Keratinocyte (primary cell): Measurements from ENCODE around the gene EGFLAM. TPM values are rescaled to one million over a fixed set of nuclear protein-coding genes. Genes with fewer than 3 reads are reported as not detected.

Experiments used
- DNase-seq: peaks from one replicate; pipeline ENCODE4 v3.0.0-alpha.2; 2011; ENCODE audit warnings: low read depth, missing footprints, low spot score
- FAIRE-seq: peaks from 2 replicates; lab custom pipeline; 2011; peaks lifted over from hg19 to GRCh38; lab: Jason Lieb, UNC
- H2AFZ ChIP-seq: 2 replicates; pipeline ENCODE4 v1.6.0; 2012; ENCODE audit warnings: low read length, control low read depth, inconsistent platforms; ENCODE audit not compliant: control insufficient read depth
- H3K27ac ChIP-seq: 2 replicates; pipeline ENCODE4 v1.5.1; 2011; ENCODE audit warnings: low read length; ENCODE audit not compliant: control insufficient read depth, insufficient read depth
- H3K27me3 ChIP-seq: 3 replicates; pipeline ENCODE4 v1.6.0; 2011; ENCODE audit warnings: low read length; ENCODE audit not compliant: control insufficient read depth, insufficient read depth; ENCODE audit errors: extremely low read depth
- H3K36me3 ChIP-seq, 2 experiments: 2 replicates in 1 of 2; 3 replicates in 1 of 2; pipeline ENCODE4 v1.5.1; 2011; ENCODE audit warnings: low read length in 2 of 2, mild to moderate bottlenecking in 1 of 2; ENCODE audit not compliant: control insufficient read depth in 2 of 2, insufficient read depth in 2 of 2; ENCODE audit errors: extremely low read depth in 1 of 2
- H3K4me1 ChIP-seq: 3 replicates; pipeline ENCODE4 v1.5.1; 2011; ENCODE audit warnings: low read length; ENCODE audit not compliant: control insufficient read depth, insufficient read depth; ENCODE audit errors: extremely low read depth
- H3K4me2 ChIP-seq: 3 replicates; pipeline ENCODE4 v1.6.0; 2011; ENCODE audit warnings: low read depth, low read length; ENCODE audit not compliant: control insufficient read depth, insufficient read depth; ENCODE audit errors: extremely low read depth
- H3K4me3 ChIP-seq, 3 experiments: fragments of 200-600 bp in 1 of 3; sonication (generic) in 1 of 3; 2 replicates in 2 of 3; 3 replicates in 1 of 3; pipeline ENCODE4 v1.5.1; 2011 to 2016; ENCODE audit warnings: low read length in 3 of 3, mild to moderate bottlenecking in 3 of 3, control low read depth in 2 of 3, inconsistent platforms in 1 of 3, low read depth in 1 of 3, mixed read lengths in 1 of 3, mixed run types in 1 of 3, moderate library complexity in 1 of 3; ENCODE audit not compliant: control insufficient read depth in 2 of 3, insufficient read depth in 2 of 3; ENCODE audit errors: extremely low read depth in 1 of 3
- H3K79me2 ChIP-seq: 2 replicates; pipeline ENCODE4 v1.6.0; 2012; ENCODE audit warnings: low read length; ENCODE audit not compliant: control insufficient read depth, insufficient read depth
- H3K9ac ChIP-seq: 3 replicates; pipeline ENCODE4 v1.6.0; 2011; ENCODE audit warnings: low read length; ENCODE audit not compliant: control insufficient read depth, insufficient read depth; ENCODE audit errors: extremely low read depth
- H3K9me1 ChIP-seq: 3 replicates; pipeline ENCODE4 v1.6.0; 2011; ENCODE audit warnings: low read length; ENCODE audit not compliant: control insufficient read depth, insufficient read depth; ENCODE audit errors: extremely low read depth
- H3K9me3 ChIP-seq: 2 replicates; pipeline ENCODE4 v1.5.1; 2012; ENCODE audit warnings: low read depth, low read length; ENCODE audit not compliant: control insufficient read depth
- H4K20me1 ChIP-seq: 3 replicates; pipeline ENCODE4 v1.6.0; 2011; ENCODE audit warnings: low read length; ENCODE audit not compliant: control insufficient read depth, insufficient read depth; ENCODE audit errors: extremely low read depth
- EZH2 ChIP-seq: IDR thresholded peaks from one replicate; pipeline ENCODE4 v1.6.1; 2012; ENCODE audit warnings: inconsistent platforms, mild to moderate bottlenecking, low read length, moderate library complexity
- dilution Hi-C: fragments of 300-500 bp; cut with MboI; formaldehyde crosslinking; loops from one replicate; pipeline ENCODE4 v1.7.0; 2020; ENCODE audit warnings: low sequenced_read_pairs; ENCODE audit not compliant: extremely low pct_ligation_motif_present
- polyA plus RNA-seq, 5 experiments: library from polyadenylated mRNA; depleted of rRNA in 3 of 5; stranded (reverse) in 3 of 5; stranded (forward) in 1 of 5; unstranded in 1 of 5; fragments of >200 nt; gene quantifications; 1 replicate in 1 of 5; 2 replicates in 3 of 5; 3 replicates in 1 of 5; pipeline versions ENCODE4 v1.2.1 to v1.2.3, GENCODE V29; 2011 to 2012; ENCODE audit warnings: missing spikeins in 2 of 5, low read depth in 1 of 5, low replicate concordance in 1 of 5
- TF ChIP-seq, protein P1 (sequence below), 3 experiments: IDR thresholded peaks in 1 of 3; conservative IDR thresholded peaks in 1 of 3; optimal IDR thresholded peaks in 1 of 3; 2 replicates in 2 of 3; 3 replicates in 1 of 3; pipeline versions ENCODE3 to v1.5.1; 2011; ENCODE audit warnings: low read length in 3 of 3, mild to moderate bottlenecking in 3 of 3, moderate library complexity in 2 of 3, control low read depth in 1 of 3, inconsistent platforms in 1 of 3; ENCODE audit not compliant: insufficient read depth in 2 of 3; ENCODE audit errors: extremely low read depth in 1 of 3

The EGFLAM gene
- polyA plus RNA-seq, 1 donor (not counting 4 experiments of a cell fraction or from before 2014, with no cell fraction given): not detected

DNA sequence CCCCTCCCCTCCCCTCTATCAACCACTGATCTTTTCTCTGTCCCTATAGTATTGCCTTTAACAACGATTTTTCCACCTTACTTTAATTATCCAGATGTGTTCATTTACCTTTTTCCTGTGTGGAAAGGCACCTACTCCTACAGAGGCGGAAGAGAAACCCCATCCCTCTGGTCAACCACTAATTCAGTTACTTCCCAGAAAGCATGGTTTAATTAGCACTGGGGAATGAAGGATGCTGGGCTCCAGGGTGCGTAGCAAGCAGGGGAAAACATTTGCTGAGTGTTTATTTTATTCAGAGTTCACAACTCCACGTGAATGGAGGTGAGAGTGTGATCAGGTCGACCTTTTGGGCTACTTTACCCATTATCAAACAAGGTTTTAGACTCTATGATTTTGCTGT is 16.7 kb upstream of the EGFLAM start:
- no peak overlapping the region for H3K9ac ChIP-seq
- no peak overlapping the region for H2AFZ ChIP-seq
- no peak overlapping the region for H3K4me2 ChIP-seq
- TF ChIP-seq, protein P1, sequence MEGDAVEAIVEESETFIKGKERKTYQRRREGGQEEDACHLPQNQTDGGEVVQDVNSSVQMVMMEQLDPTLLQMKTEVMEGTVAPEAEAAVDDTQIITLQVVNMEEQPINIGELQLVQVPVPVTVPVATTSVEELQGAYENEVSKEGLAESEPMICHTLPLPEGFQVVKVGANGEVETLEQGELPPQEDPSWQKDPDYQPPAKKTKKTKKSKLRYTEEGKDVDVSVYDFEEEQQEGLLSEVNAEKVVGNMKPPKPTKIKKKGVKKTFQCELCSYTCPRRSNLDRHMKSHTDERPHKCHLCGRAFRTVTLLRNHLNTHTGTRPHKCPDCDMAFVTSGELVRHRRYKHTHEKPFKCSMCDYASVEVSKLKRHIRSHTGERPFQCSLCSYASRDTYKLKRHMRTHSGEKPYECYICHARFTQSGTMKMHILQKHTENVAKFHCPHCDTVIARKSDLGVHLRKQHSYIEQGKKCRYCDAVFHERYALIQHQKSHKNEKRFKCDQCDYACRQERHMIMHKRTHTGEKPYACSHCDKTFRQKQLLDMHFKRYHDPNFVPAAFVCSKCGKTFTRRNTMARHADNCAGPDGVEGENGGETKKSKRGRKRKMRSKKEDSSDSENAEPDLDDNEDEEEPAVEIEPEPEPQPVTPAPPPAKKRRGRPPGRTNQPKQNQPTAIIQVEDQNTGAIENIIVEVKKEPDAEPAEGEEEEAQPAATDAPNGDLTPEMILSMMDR (optimal IDR thresholded peaks at IDR 0.05 in 1 of 3, IDR thresholded peaks at IDR 0.05 in 1 of 3, conservative IDR thresholded peaks at IDR 0.05 in 1 of 3; ENCODE audit: extremely low read depth in 1 of 3, insufficient read depth in 2 of 3, low read length in 3 of 3): no peak
- TF ChIP-seq EZH2: no peak
- no peaks in the 10 kb centered on the region for H3K9me3 ChIP-seq
- H3K36me3 ChIP-seq: no peaks in the 10 kb centered on the region
- H3K27ac ChIP-seq: no peak overlapping the region
- no peak for DNase-seq
- no peak overlapping the region for H3K4me3 ChIP-seq
- peaks cover 5% of the 10 kb centered on the region for H3K27me3 ChIP-seq
- FAIRE-seq: no peak
- no peaks in the 10 kb centered on the region for H4K20me1 ChIP-seq
- no peaks in the 10 kb centered on the region for H3K9me1 ChIP-seq
- no peaks in the 10 kb centered on the region for H3K79me2 ChIP-seq
- dilution Hi-C loops: no loop called here
- no peaks in the 10 kb centered on the region for H3K4me1 ChIP-seq

DNA sequence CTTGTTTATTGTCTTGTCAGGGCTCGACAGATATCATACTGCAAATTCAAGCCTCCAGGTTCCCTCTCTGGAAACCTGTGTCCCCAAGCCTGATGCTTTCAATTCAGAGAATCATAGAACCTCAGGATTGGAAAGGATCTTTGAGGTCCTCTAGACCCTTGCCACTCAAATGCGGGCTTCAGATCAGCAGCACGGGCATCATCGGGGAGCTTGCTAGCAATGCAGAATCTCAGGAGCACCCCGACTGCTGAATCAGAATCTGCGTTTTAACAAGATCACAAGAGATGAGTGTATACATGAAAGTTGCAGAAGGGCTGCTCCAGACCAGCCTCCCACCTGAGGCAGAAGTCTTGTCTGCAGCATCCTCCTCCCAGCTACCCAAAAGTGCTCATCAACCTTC is 13.1 kb upstream of the EGFLAM start:
- Histone ChIP-seq H3K4me1 (no peaks in the 10 kb centered on the region), H3K4me3 (no peak overlapping the region), H3K4me2 (no peak overlapping the region), H3K9me1 (no peaks in the 10 kb centered on the region), H3K79me2 (no peaks in the 10 kb centered on the region), H3K9ac (no peak overlapping the region), H3K27ac (no peak overlapping the region), H3K36me3 (no peaks in the 10 kb centered on the region), H4K20me1 (no peaks in the 10 kb centered on the region), H3K27me3 (peaks cover 5% of the 10 kb centered on the region), H3K9me3 (no peaks in the 10 kb centered on the region), H2AFZ (no peak overlapping the region)
- DNase-seq (no peak), FAIRE-seq (no peak)
- dilution Hi-C loops: no loop called here
- TF ChIP-seq EZH2: no peak
- TF ChIP-seq, protein P1 (optimal IDR thresholded peaks at IDR 0.05 in 1 of 3, IDR thresholded peaks at IDR 0.05 in 1 of 3, conservative IDR thresholded peaks at IDR 0.05 in 1 of 3; ENCODE audit: extremely low read depth in 1 of 3, insufficient read depth in 2 of 3, low read length in 3 of 3): no peak
